A549 (cell line): ENCODE results near the gene KMT5C.

Experiments used
- CHD4 ChIP-seq: fragments of 200-600 bp; sonication (generic); IDR thresholded peaks from 2 replicates; pipeline ENCODE4 v1.6.1; 2016; ENCODE audit warnings: antibody characterized with exemption, mild to moderate bottlenecking, borderline replicate concordance
- EP300 ChIP-seq, 2 experiments: fragments of >200 bp; sonication (Bioruptor Twin); formaldehyde crosslinking; IDR thresholded peaks; 2 replicates in 1 of 2; 3 replicates in 1 of 2; pipeline ENCODE4 v1.6.1; 2016 to 2017
- HMGXB4 ChIP-seq: fragments of 250-450 bp; sonication (Bioruptor Pico); IDR thresholded peaks from 2 replicates; pipeline ENCODE4 v1.5.0; 2021; ENCODE audit warnings: mild to moderate bottlenecking, moderate library complexity, borderline replicate concordance
- HOXB13 ChIP-seq: fragments of 250-450 bp; sonication (Bioruptor Pico); IDR thresholded peaks from 2 replicates; pipeline ENCODE4 v1.5.0; 2020; ENCODE audit warnings: low read depth, mild to moderate bottlenecking, moderate library complexity
- NR3C1 ChIP-seq: fragments of >200 bp; sonication (Bioruptor Twin); formaldehyde crosslinking; IDR thresholded peaks from 3 replicates; pipeline ENCODE4 v1.6.1; 2017
- POLR2A ChIP-seq: IDR thresholded peaks from 2 replicates; pipeline ENCODE4 v1.6.1; 2012; ENCODE audit warnings: mild to moderate bottlenecking, low read length
- TF ChIP-seq, protein P1 (sequence below): fragments of >200 bp; sonication (Bioruptor Twin); formaldehyde crosslinking; IDR thresholded peaks from 3 replicates; pipeline ENCODE4 v1.5.1; 2016
- TF ChIP-seq, protein P2 (sequence below): IDR thresholded peaks from 2 replicates; pipeline ENCODE4 v1.6.1; 2012

GRCh38 chr19:55314396-55314795 lies 25.3 kb upstream of the KMT5C start:
- TF ChIP-seq NR3C1 (no peak), EP300 (IDR thresholded peaks at IDR 0.05) (no peak), CHD4 (no peak), HMGXB4 (no peak), HOXB13 (CRISPR knock-in tag) (no peak), POLR2A (no peak)
- TF ChIP-seq, protein P1, sequence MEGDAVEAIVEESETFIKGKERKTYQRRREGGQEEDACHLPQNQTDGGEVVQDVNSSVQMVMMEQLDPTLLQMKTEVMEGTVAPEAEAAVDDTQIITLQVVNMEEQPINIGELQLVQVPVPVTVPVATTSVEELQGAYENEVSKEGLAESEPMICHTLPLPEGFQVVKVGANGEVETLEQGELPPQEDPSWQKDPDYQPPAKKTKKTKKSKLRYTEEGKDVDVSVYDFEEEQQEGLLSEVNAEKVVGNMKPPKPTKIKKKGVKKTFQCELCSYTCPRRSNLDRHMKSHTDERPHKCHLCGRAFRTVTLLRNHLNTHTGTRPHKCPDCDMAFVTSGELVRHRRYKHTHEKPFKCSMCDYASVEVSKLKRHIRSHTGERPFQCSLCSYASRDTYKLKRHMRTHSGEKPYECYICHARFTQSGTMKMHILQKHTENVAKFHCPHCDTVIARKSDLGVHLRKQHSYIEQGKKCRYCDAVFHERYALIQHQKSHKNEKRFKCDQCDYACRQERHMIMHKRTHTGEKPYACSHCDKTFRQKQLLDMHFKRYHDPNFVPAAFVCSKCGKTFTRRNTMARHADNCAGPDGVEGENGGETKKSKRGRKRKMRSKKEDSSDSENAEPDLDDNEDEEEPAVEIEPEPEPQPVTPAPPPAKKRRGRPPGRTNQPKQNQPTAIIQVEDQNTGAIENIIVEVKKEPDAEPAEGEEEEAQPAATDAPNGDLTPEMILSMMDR = no peak
- TF ChIP-seq, protein P2, sequence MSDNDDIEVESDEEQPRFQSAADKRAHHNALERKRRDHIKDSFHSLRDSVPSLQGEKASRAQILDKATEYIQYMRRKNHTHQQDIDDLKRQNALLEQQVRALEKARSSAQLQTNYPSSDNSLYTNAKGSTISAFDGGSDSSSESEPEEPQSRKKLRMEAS = no peak
